Measurements from ENCODE around the gene ZNF624. TPM values are rescaled to one million over a fixed set of nuclear protein-coding genes. Genes with fewer than 3 reads are reported as not detected.
"Not testable (repeated sequence)": the region's sequence is repeated elsewhere in the genome, so short reads cannot be mapped to it uniquely, and the experiment has no call there.

Gene ZNF624
- total and polyA plus RNA-seq, 11 donors: 0.55 to 5.6 (median 1.7) TPM

- intact Hi-C loops (cut with DNase I): loop anchor here in 1 of 10 donors (2.0 kb wide), 1 partner anchor 54 kb away; no protein-coding TSS in a partner anchor
- Histone ChIP-seq H3K4me3 (no peak overlapping the region), H3K4me1 (no peaks in the 10 kb centered on the region), H3K27me3 (peaks cover 0 to 26% (median 0%) of the 10 kb centered on the region in 9 donors), H3K27ac (no peak overlapping the region), H3K36me3 (no peaks in the 10 kb centered on the region), H3K9me3 (no peaks in the 10 kb centered on the region)
- DNase-seq: no peak
- 75 to 87% (median 86%) methylated on average over 6 of the region's 6 CpGs for WGBS, 4 donors
- no peak for TF ChIP-seq CTCF (IDR thresholded peaks at IDR 0.05)
- no peak for TF ChIP-seq POLR2A (IDR thresholded peaks at IDR 0.05)
- ATAC-seq: no peak
Measured at GRCh38 chr17:16676676-16677268, 23.1 kb upstream of the ZNF624 start.

GRCh38 chr17:16666907-16667636 lies 13.4 kb upstream of the ZNF624 start:
- 1 to 3% (median 2%) methylated on average over 58 to 61 of the region's 61 CpGs for WGBS, 4 donors
- ATAC-seq (peak in 3 of 4 donors; percentile 16 to 67 (median 62)), DNase-seq (peak in 1 of 5 donors; percentile 49)
- H3K27ac ChIP-seq; H3K9me3 ChIP-seq; H3K36me3 ChIP-seq; intact Hi-C loops (cut with DNase I): not testable (repeated sequence)
- Histone ChIP-seq H3K27me3 (peaks cover 5 to 53% (median 22%) of the 10 kb centered on the region in 9 donors), H3K4me3 (peak overlapping the region; percentile 14 to 54 (median 42)), H3K4me1 (peaks cover 0 to 10% (median 0%) of the 10 kb centered on the region in 12 donors)

- ATAC-seq; H3K27ac ChIP-seq; intact Hi-C loops (cut with DNase I); H3K9me3 ChIP-seq; H3K36me3 ChIP-seq; DNase-seq: not testable (repeated sequence)
- Histone ChIP-seq H3K4me3 (peak overlapping the region; percentile 14 to 54 (median 42)), H3K27me3 (peaks cover 5 to 52% (median 22%) of the 10 kb centered on the region in 9 donors), H3K4me1 (peaks cover 0 to 10% (median 0%) of the 10 kb centered on the region in 12 donors)
- WGBS, 4 donors: 27 to 45% (median 42%) methylated on average over 18 to 24 of the region's 24 CpGs; no CpG with 5 or more reads in 1 of the 4 donors
Measured at GRCh38 chr17:16666553-16666906, 12.9 kb upstream of the ZNF624 start.

GRCh38 chr17:16662936-16663335 lies 9.3 kb upstream of the ZNF624 start:
- ATAC-seq: no peak
- intact Hi-C loops (cut with DNase I): no loop called here
- TF ChIP-seq POLR2A (IDR thresholded peaks at IDR 0.05) (no peak), CTCF (IDR thresholded peaks at IDR 0.05) (no peak)

GRCh38 chr17:16661217-16661616 lies 7.6 kb upstream of the ZNF624 start:
- H3K36me3 ChIP-seq: no peaks in the 10 kb centered on the region
- no peak overlapping the region for H3K4me3 ChIP-seq
- no peaks in the 10 kb centered on the region for H3K9me3 ChIP-seq
- H3K4me1 ChIP-seq: no peaks in the 10 kb centered on the region
- no peak overlapping the region for H3K27ac ChIP-seq
- H3K27me3 ChIP-seq: peaks cover 0 to 9% (median 4%) of the 10 kb centered on the region in 9 donors
- no peak for TF ChIP-seq CTCF (IDR thresholded peaks at IDR 0.05)
- TF ChIP-seq POLR2A (IDR thresholded peaks at IDR 0.05): no peak
- ATAC-seq (no peak), DNase-seq (no peak)
- intact Hi-C loops (cut with DNase I): no loop called here

More at GRCh38 chr17:16662936-16663335, 9.3 kb upstream of the ZNF624 start:
- WGBS, 4 donors: 86 to 94% (median 91%) methylated on average over 1 of the region's 1 CpG
- Histone ChIP-seq H3K27me3 (peaks cover under 1 to 16% (median 10%) of the 10 kb centered on the region in 9 donors), H3K9me3 (no peaks in the 10 kb centered on the region), H3K4me3 (no peak overlapping the region), H3K4me1 (peaks cover 0 to 10% (median 0%) of the 10 kb centered on the region in 12 donors), H3K36me3 (no peaks in the 10 kb centered on the region), H3K27ac (no peak overlapping the region)
- DNase-seq: no peak

All from heart left ventricle (tissue), 16 donors.